Caco-2 (cell line): Measurements from ENCODE around the gene GLMN. TPM values are rescaled to one million over a fixed set of nuclear protein-coding genes. Genes with fewer than 3 reads are reported as not detected.

Experiments
- BruUV-seq: library from RNA; stranded (reverse); fragments of 400-500 nt; replicated peaks from 2 replicates; lab custom pipeline; 2021; lab: Mats Ljungman, UMichigan
- CTCF ChIA-PET: fragments of 300-600 bp; sonication (Branson Sonifier 250); formaldehyde crosslinking; loops from one replicate; lab custom pipeline; 2022; ENCODE audit warnings: antibody characterized with exemption; lab: Charles Lee
- POLR2A ChIA-PET: fragments of 300-600 bp; sonication (Branson Sonifier 250); formaldehyde crosslinking; loops from one replicate; lab custom pipeline; 2022; ENCODE audit warnings: antibody characterized with exemption; lab: Charles Lee
- DNase-seq, 2 experiments: peaks; one replicate each; pipeline versions ENCODE4 v3.0.0 to v3.0.0-alpha.2; 2020 to 2022
- H3K27me3 ChIP-seq: replicated peaks from 2 replicates; pipeline ENCODE4 v1.6.0; 2011; ENCODE audit warnings: low read length; ENCODE audit not compliant: control insufficient read depth, insufficient read depth
- H3K36me3 ChIP-seq: 2 replicates; pipeline ENCODE4 v1.5.1; 2011; ENCODE audit warnings: low read length; ENCODE audit not compliant: control insufficient read depth, insufficient read depth
- H3K4me1 ChIP-seq: fragments of 250-450 bp; sonication (Bioruptor Pico); 2 replicates; pipeline ENCODE4 v1.5.1; 2020; ENCODE audit warnings: mild to moderate bottlenecking
- H3K4me3 ChIP-seq: 2 replicates; pipeline ENCODE4 v1.5.1; 2011; ENCODE audit warnings: low read depth, mild to moderate bottlenecking, control low read depth, low read length
- H3K9me3 ChIP-seq: fragments of 250-450 bp; sonication (Bioruptor Pico); 2 replicates; pipeline ENCODE4 v1.5.1; 2020; ENCODE audit warnings: mild to moderate bottlenecking, moderate library complexity
- H3K27ac Mint-ChIP-seq: one replicate; pipeline ENCODE4 v1.8.0; 2022; ENCODE audit warnings: mixed read lengths; ENCODE audit not compliant: unreplicated experiment
- H3K27me3 Mint-ChIP-seq: one replicate; pipeline ENCODE4 v1.8.0; 2022; ENCODE audit warnings: mixed read lengths; ENCODE audit not compliant: insufficient read depth, unreplicated experiment
- H3K36me3 Mint-ChIP-seq: one replicate; pipeline ENCODE4 v1.8.0; 2022; ENCODE audit warnings: mild to moderate bottlenecking, mixed read lengths; ENCODE audit not compliant: insufficient read depth, unreplicated experiment
- H3K4me1 Mint-ChIP-seq: one replicate; pipeline ENCODE4 v1.8.0; 2022; ENCODE audit warnings: low read depth, mixed read lengths; ENCODE audit not compliant: unreplicated experiment
- H3K4me3 Mint-ChIP-seq: one replicate; pipeline ENCODE4 v1.8.0; 2022; ENCODE audit warnings: mild to moderate bottlenecking, moderate library complexity, mixed read lengths; ENCODE audit not compliant: unreplicated experiment
- H3K9me3 Mint-ChIP-seq: one replicate; pipeline ENCODE4 v1.8.0; 2022; ENCODE audit warnings: mixed read lengths; ENCODE audit not compliant: unreplicated experiment
- intact Hi-C: fragments of 100-400 bp; cut with micrococcal nuclease; formaldehyde crosslinking; loops from one replicate; pipeline ENCODE4 v1.10.0; 2022; ENCODE audit not compliant: unreplicated experiment
- total RNA-seq: library from RNA; stranded (reverse); gene quantifications from 2 replicates; pipeline ENCODE4 v1.2.3, GENCODE V29; 2022
- TF ChIP-seq, protein P1 (sequence below), 2 experiments: fragments of 200-600 bp in 1 of 2; IDR thresholded peaks; 1 replicate in 1 of 2; 2 replicates in 1 of 2; pipeline versions ENCODE4 v1.5.1 to v1.8.0; 2011 to 2022; ENCODE audit warnings: antibody characterized with exemption in 1 of 2, control low read depth in 1 of 2, inconsistent platforms in 1 of 2, low read depth in 1 of 2, low read length in 1 of 2, mild to moderate bottlenecking in 1 of 2, moderate library complexity in 1 of 2; ENCODE audit not compliant: insufficient read depth in 1 of 2, severe bottlenecking in 1 of 2, unreplicated experiment in 1 of 2

Gene GLMN
- total RNA-seq, 1 experiment from 2014 or later = 12.9 TPM

DNA sequence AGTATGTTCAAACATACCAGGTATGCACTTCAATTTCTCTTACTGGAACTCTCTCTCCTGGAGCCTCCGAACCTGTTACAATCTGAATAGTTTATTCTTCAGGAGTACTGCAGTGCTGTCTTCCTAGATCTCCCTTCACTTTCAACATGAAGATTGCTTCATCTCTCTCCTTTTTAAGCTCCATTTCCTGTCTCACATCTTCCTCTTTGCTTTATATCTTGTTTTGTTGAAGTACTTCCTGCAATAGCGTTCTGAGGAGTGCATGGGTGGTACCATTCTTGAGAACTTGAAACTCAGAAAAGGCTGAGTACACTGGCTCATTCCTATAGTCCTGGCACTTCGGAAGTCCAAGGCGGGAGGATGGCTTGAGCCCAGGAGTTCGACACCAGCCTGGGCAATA lies 96.8 kb downstream of the GLMN start:
- no peak overlapping the region for H3K27ac Mint-ChIP-seq
- Histone ChIP-seq H3K36me3 (no peaks in the 10 kb centered on the region), H3K4me3 (no peak overlapping the region), H3K4me1 (no peaks in the 10 kb centered on the region), H3K9me3 (no peaks in the 10 kb centered on the region), H3K27me3 (no peaks in the 10 kb centered on the region)
- intact Hi-C loops = no loop called here
- ChIA-PET CTCF (no interaction called here), POLR2A (no interaction called here)
- no peaks in the 10 kb centered on the region for H3K4me1 Mint-ChIP-seq
- TF ChIP-seq, protein P1, sequence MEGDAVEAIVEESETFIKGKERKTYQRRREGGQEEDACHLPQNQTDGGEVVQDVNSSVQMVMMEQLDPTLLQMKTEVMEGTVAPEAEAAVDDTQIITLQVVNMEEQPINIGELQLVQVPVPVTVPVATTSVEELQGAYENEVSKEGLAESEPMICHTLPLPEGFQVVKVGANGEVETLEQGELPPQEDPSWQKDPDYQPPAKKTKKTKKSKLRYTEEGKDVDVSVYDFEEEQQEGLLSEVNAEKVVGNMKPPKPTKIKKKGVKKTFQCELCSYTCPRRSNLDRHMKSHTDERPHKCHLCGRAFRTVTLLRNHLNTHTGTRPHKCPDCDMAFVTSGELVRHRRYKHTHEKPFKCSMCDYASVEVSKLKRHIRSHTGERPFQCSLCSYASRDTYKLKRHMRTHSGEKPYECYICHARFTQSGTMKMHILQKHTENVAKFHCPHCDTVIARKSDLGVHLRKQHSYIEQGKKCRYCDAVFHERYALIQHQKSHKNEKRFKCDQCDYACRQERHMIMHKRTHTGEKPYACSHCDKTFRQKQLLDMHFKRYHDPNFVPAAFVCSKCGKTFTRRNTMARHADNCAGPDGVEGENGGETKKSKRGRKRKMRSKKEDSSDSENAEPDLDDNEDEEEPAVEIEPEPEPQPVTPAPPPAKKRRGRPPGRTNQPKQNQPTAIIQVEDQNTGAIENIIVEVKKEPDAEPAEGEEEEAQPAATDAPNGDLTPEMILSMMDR (IDR thresholded peaks at IDR 0.05; ENCODE audit: insufficient read depth in 1 of 2, low read depth in 1 of 2, low read length in 1 of 2, severe bottlenecking in 1 of 2, unreplicated experiment in 1 of 2) = no peak
- H3K27me3 Mint-ChIP-seq = no peaks in the 10 kb centered on the region
- H3K9me3 Mint-ChIP-seq = no peaks in the 10 kb centered on the region
- BruUV-seq = no TSS peak
- H3K36me3 Mint-ChIP-seq = no peaks in the 10 kb centered on the region
- DNase-seq = no peak
- no peak overlapping the region for H3K4me3 Mint-ChIP-seq

Other genes with a start within 250 kb of the GLMN start
- gene SETSIP, start 223.6 kb downstream of the GLMN start, total RNA-seq = not detected in 2 replicates
- 1.1 and 1.3 TPM in 2 replicates for gene BTBD8, start 218.6 kb downstream of the GLMN start, total RNA-seq
- not detected in 2 replicates for gene C1orf146, start 81.1 kb downstream of the GLMN start, total RNA-seq
- 15.5 and 16.8 TPM in 2 replicates for gene RPAP2, start 72 bp upstream of the GLMN start, total RNA-seq
- gene GFI1, start 187.9 kb upstream of the GLMN start, total RNA-seq = 0.93 and 1.8 TPM in 2 replicates